GM19468 (cell line): ENCODE measurements around the gene ERC2.
"Not testable (repeated sequence)": the region's sequence is repeated elsewhere in the genome, so short reads cannot be mapped to it uniquely, and the experiment has no call there.

Experiments
- ATAC-seq: cut with Tn5 transposase; IDR thresholded peaks from one replicate; pipeline ENCODE4 v1.9.1; 2021; ENCODE audit warnings: mild to moderate bottlenecking, moderate library complexity, moderate number of reproducible peaks; ENCODE audit not compliant: unreplicated experiment; ENCODE audit errors: extremely low read depth

Gene ERC2

DNA sequence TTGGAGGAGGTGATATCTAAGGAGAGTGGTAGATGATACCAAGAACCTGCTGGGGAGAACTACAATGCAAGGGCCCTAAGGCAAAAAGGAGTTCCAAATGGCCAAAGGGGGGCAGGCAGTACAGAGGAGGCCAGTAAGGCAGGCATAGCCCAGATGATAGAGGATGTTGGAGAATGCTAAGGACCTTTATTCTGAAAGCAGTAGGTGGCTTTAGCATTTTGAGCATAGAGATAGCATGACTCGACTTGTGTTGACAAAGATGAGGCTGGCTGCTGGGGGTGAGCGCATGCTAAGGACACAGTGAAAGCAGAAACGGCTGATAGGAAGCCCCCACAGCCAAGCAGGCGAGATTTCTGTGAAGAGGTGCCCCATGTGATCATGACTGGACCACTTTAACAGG lies 419.3 kb downstream of the ERC2 start:
- ATAC-seq = no peak

DNA sequence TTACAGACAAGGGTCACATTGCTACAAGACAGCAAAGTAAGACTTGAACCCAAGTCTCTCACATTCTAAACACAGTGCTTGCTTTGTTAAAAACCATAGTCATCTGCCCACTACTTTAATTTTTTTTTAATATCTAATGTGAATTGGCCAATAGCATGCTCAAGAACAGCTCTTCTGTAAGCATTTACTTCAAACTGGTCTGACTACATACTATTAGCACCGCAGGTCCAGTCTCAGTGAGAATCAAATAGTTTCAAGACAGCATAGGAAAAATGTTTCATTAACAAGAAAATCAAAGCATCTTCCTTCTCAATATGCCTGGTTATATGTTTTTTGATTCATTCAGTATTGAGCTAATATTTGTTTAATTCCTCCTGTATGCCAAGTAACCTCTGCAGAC lies 419.9 kb downstream of the ERC2 start:
- ATAC-seq = no peak

DNA sequence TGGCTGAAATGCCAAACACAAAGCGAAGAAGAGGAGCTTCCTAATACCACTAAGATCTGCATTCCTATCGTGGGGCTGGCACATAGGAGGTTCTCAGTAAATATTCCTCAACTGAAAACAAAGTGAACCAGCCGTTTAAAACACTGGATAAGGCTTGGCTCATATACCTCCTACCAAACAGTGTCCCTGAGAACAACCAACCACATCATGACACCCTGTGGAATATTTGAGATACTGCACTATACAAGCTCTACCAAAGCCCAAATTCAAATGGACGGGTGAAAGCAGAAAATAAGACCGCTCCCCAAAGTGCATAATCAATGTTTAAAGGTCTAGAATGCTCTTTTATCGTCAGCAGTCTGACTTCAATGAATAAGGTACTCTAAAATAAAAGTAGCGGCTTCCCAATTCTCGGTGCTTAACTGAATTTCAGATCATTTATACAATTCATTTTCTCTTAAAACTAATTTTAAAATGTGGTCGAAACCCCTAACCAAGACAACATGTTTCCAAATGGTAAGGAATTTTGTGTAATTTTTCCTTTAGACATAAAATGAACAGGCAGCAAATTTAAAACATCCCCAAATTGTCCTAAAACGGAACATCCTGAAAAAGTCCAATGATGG lies 425.8 kb downstream of the ERC2 start:
- no peak for ATAC-seq

DNA sequence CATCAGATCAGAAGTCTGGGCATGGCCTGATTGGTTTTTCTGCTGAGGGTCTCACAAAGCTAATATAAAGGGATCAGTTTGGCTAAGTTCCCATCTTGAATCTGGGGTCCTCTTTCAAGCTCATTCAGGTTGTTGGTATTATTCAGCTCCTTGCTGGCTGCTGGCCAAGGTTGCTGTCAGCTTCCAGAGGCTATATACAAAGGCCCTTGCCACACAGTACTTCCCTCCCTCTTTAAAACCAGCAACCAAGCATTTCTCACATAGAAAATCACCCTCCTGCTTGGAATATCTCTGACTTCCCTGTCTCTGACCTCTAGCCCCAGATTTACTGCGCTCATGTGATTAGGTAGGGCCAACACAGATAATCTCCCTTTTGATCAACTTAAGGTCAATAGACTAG lies 442.9 kb downstream of the ERC2 start:
- ATAC-seq = no peak

- ATAC-seq = no peak
Observed at GRCh38 chr3:56023546-56023945, 444.7 kb downstream of the ERC2 start.

DNA sequence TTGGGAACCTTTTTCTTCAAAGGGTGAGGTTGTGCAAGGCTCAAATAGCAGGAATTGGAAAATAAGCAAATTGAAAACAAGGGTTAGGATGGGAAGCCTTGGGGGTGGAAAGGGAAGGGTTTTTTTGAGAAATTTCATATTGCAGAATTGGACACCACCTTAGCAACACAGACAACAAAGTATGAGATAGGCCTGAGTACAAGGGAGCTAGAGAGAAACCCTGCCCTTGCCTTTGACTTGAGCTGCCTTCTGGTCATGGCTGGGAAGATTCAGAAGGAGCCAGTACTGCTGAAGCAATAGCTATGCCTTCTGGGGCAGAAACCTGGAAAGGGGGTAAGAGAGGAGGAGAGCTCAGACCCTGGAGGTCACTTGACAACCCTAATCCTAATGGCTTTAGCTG lies 445.6 kb downstream of the ERC2 start:
- no peak for ATAC-seq

DNA sequence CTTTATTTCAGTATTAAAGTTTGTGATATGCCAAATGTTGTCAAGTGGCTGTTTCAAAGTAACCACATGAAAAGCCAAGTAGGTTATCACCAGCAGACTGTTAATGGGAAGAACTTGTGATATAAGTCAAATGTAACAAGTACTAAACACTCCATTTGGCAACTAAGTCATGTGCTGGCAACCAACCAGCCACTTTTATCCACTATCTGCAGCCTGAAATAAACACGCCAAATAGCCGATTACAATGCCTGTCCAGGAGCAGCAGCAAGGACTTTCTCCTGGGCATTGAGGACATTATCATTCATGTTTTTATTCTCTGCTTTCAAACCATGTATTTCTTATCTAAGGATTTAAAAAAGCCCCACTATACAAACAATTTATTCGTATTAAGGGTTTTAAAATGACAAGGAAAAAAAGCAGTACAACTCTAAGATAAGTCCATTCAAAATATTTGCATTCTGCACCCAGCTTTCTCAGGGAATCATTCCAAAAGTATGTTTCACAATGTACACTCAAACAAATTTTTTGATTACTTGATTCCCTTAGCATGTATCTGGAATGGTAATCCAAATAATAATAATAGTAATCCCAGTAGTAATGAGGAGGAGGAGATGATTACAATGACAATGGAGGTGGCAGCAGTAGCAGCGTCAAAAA lies 448.6 kb downstream of the ERC2 start:
- no peak for ATAC-seq

DNA sequence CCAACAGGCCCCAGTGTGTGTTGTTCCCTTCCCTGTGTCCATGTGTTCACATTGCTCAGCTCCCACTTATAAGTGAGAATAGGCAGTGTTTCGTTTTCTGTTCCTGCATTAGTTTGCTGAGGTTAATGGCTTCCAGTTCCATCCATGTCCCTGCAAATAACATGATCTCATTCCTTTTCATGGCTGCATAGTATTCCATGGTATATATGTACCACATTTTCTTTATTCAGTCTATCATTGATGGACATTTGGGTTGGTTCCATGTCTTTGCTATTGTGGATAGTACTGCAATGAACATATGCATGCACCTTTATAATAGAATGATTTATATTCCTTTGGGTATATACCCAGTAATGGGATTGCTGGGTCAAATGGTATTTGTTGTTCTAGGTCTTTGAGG lies 452.9 kb downstream of the ERC2 start:
- not testable (repeated sequence) for ATAC-seq

GRCh38 chr3:56012721-56013120 lies 455.5 kb downstream of the ERC2 start:
- ATAC-seq = no peak

- no peak for ATAC-seq
Observed at GRCh38 chr3:56005196-56005805, 463.0 kb downstream of the ERC2 start.

DNA sequence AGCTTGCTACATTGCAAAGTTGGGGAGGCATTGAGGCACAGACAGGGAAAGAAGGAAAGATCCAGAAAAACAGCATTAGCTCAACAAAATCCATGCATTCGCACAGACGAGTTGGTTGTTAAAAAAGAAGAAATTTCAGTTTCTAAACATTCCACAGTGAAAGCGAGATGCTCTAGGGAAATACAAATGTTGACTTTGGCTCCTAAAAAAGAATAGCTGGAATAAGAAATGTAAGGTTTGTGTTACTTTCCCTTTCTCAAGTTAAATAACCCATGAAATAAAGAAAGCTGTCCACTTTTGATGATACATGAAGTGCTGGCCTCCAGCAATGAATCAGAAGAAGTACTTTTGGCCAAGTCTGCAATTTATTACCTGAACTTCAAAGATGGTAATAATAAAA lies 465.1 kb downstream of the ERC2 start:
- ATAC-seq = no peak

GRCh38 chr3:56001991-56002390 lies 466.3 kb downstream of the ERC2 start:
- ATAC-seq = no peak

GRCh38 chr3:56001537-56001936 lies 466.7 kb downstream of the ERC2 start:
- ATAC-seq = no peak

GRCh38 chr3:55989366-55989765 lies 478.9 kb downstream of the ERC2 start:
- ATAC-seq = no peak

DNA sequence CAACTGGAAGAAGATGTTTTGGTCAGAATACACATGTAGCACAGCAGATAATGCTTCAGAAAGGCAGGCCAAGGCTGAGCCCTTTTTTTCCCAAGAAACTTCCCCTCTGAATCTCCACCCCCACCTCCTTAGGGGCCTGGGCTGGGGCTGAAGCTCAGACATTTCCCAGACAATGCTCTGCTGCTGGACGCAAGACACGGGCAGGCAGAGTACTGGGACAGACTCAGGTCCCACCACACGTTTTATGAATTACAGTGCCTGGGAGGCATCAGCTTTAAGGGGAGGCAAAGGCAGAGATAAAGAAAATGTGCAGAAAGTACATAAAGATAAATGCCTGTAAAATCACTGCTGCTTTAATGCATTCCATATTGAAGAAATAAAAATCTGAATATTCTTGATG lies 479.4 kb downstream of the ERC2 start:
- ATAC-seq = no peak

- no peak for ATAC-seq
Observed at GRCh38 chr3:55984626-55985025, 483.6 kb downstream of the ERC2 start.

DNA sequence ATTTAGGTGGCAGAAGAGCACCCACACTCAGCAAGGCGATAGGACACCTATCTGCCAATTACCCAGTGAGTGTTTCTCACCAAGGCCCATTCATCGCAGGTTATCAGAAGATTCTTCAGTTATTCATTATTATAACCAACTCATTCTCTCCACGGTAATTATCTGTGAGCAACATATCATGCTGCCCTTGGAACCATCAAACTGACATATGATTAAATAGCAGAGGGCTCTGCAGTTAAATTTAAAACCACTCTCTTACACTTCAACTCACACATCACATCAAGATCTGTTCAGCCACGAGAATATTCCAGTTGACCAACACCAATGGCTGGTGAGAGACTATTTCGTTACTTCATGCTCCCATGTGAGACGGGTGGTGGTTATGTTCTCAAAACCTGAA lies 489.3 kb downstream of the ERC2 start:
- ATAC-seq = no peak

GRCh38 chr3:55974421-55975165 lies 493.7 kb downstream of the ERC2 start:
- no peak for ATAC-seq

DNA sequence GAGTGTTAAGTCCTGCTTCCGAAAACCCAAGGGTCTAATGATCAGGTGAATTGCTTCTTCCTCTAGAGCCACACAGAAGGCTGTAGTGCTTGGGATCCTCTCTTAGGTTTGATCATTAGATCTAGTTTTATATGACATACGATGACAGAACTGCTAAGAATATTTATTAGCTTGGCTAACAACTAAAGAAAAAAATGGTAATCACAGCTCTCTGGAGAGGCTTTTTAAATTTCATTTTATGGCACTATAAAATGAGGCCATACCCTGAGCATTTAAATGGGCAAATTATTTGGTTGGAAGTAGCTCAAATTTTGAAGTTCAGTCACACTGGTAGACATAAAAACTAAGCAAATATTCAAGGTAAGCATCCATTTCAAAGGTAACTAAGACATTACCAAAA lies 498.6 kb downstream of the ERC2 start:
- ATAC-seq = no peak

DNA sequence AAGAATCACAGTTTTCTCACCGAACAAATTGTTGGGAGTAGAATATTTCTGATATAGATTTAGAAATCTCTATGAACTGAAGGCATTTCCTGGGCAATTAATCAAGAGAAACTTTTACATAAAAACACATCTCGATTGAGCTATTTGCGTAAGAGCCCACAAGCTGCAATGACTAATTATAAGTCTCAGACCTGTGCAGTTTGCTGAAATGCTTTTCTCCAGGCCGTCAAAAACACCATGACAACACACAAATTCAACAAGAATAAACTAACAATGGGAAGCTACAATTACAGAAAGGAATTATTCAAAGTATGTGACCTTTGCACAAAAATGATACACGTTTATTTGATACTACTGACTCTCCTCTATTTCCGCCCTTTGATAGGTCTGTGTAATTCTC lies 499.9 kb downstream of the ERC2 start:
- ATAC-seq = no peak

GRCh38 chr3:55966566-55966965 lies 501.7 kb downstream of the ERC2 start:
- ATAC-seq = no peak
